Neural cell (in vitro differentiated cells): Measurements from ENCODE around the gene CEMIP. TPM values are rescaled to one million over a fixed set of nuclear protein-coding genes. Genes with fewer than 3 reads are reported as not detected.

Source experiments
- H2AFZ ChIP-seq: fragments of 200-600, 300-800 bp; sonication (generic), shearing (Covaris generic); 2 replicates; pipeline ENCODE4 v1.6.0; 2014; ENCODE audit warnings: low read depth, mild to moderate bottlenecking, antibody characterized with exemption, low read length, moderate library complexity
- H3F3A ChIP-seq: fragments of 200-600 bp; shearing (Covaris generic); 2 replicates; pipeline ENCODE4 v1.6.1; 2016; ENCODE audit warnings: mild to moderate bottlenecking, moderate library complexity, mixed read lengths, antibody characterized with exemption, low read length; ENCODE audit not compliant: insufficient read depth, poor library complexity, severe bottlenecking
- H3K27ac ChIP-seq: fragments of 200-600, 300-800 bp; sonication (generic), shearing (Covaris generic); 2 replicates; pipeline ENCODE4 v1.5.1; 2014; ENCODE audit warnings: mild to moderate bottlenecking, low read length, moderate library complexity
- H3K27me3 ChIP-seq: fragments of 300-800, 200-600 bp; sonication (generic), shearing (Covaris generic); 2 replicates; pipeline ENCODE4 v1.6.0; 2014; ENCODE audit warnings: mild to moderate bottlenecking, low read depth, low read length, moderate library complexity; ENCODE audit not compliant: insufficient read depth
- H3K36me3 ChIP-seq: fragments of 300-800, 200-600 bp; sonication (generic), shearing (Covaris generic); 2 replicates; pipeline ENCODE4 v1.5.1; 2014; ENCODE audit warnings: mild to moderate bottlenecking, antibody characterized with exemption, low read length, moderate library complexity; ENCODE audit not compliant: insufficient read depth
- H3K4me2 ChIP-seq: fragments of 300-800, 200-600 bp; sonication (generic), shearing (Covaris generic); 2 replicates; pipeline ENCODE4 v1.6.0; 2014; ENCODE audit warnings: mild to moderate bottlenecking, low read length
- H3K4me3 ChIP-seq: fragments of 300-800, 200-600 bp; sonication (generic), shearing (Covaris generic); 2 replicates; pipeline ENCODE4 v1.5.1; 2014; ENCODE audit warnings: mild to moderate bottlenecking, low read length, moderate library complexity
- H3K79me2 ChIP-seq: fragments of 200-600 bp; shearing (Covaris generic); replicated peaks from 2 replicates; pipeline ENCODE4 v1.6.0; 2014; ENCODE audit warnings: mild to moderate bottlenecking, low read length, moderate library complexity; ENCODE audit not compliant: insufficient read depth
- H3K9ac ChIP-seq: fragments of 300-800, 200-600 bp; sonication (generic), shearing (Covaris generic); 2 replicates; pipeline ENCODE4 v1.6.1; 2016; ENCODE audit warnings: mild to moderate bottlenecking, low read length, mixed read lengths
- H3K9me2 ChIP-seq: fragments of 200-600 bp; shearing (Covaris generic); 2 replicates; pipeline ENCODE4 v1.6.1; 2016; ENCODE audit warnings: mild to moderate bottlenecking, low read length, mixed read lengths; ENCODE audit not compliant: insufficient read depth
- H3K9me3 ChIP-seq: fragments of 200-600, 300-800 bp; sonication (generic), shearing (Covaris generic); 2 replicates; pipeline ENCODE4 v1.6.1; 2016; ENCODE audit warnings: mild to moderate bottlenecking, mixed run types, low read length, moderate library complexity, mixed read lengths
- H4K20me1 ChIP-seq: fragments of 200-600 bp; shearing (Covaris generic); 2 replicates; pipeline ENCODE4 v1.6.1; 2016; ENCODE audit warnings: mild to moderate bottlenecking, mixed run types; ENCODE audit not compliant: insufficient read depth
- CTCF ChIP-seq: fragments of 450-650 bp; IDR thresholded peaks from 2 replicates; pipeline ENCODE4 v1.5.1; 2014; ENCODE audit warnings: antibody characterized with exemption, mild to moderate bottlenecking, moderate library complexity; ENCODE audit not compliant: poor library complexity, severe bottlenecking
- EP300 ChIP-seq: fragments of 450-650 bp; conservative IDR thresholded peaks from 2 replicates; pipeline ENCODE4 v1.6.1; 2014; ENCODE audit warnings: antibody characterized with exemption, mild to moderate bottlenecking, moderate library complexity; ENCODE audit not compliant: poor library complexity, severe bottlenecking
- EZH2 ChIP-seq: fragments of 200-600, 300-800 bp; shearing (Covaris generic), sonication (generic); IDR thresholded peaks from 2 replicates; pipeline ENCODE4 v1.6.1; 2014; ENCODE audit warnings: antibody characterized with exemption, low read length, borderline replicate concordance, mild to moderate bottlenecking; ENCODE audit not compliant: insufficient read depth, poor library complexity, severe bottlenecking
- MXI1 ChIP-seq: fragments of 450-650 bp; conservative IDR thresholded peaks from 2 replicates; pipeline ENCODE4 v1.6.1; 2014; ENCODE audit warnings: antibody characterized with exemption, mild to moderate bottlenecking; ENCODE audit not compliant: poor library complexity, severe bottlenecking
- POLR2AphosphoS5 ChIP-seq: IDR thresholded peaks from 2 replicates; pipeline ENCODE4 v1.6.1; 2012
- RAD21 ChIP-seq: fragments of 450-650 bp; conservative IDR thresholded peaks from 2 replicates; pipeline ENCODE4 v1.6.1; 2014; ENCODE audit warnings: antibody characterized with exemption, mild to moderate bottlenecking, moderate library complexity
- REST ChIP-seq: IDR thresholded peaks from 2 replicates; pipeline ENCODE4 v1.6.1; 2012; ENCODE audit warnings: borderline replicate concordance
- SMC3 ChIP-seq: fragments of 450-650 bp; conservative IDR thresholded peaks from 2 replicates; pipeline ENCODE4 v1.6.1; 2014; ENCODE audit warnings: antibody characterized with exemption, mild to moderate bottlenecking, moderate library complexity; ENCODE audit not compliant: poor library complexity
- TAF1 ChIP-seq: IDR thresholded peaks from 2 replicates; pipeline ENCODE4 v1.6.1; 2012; ENCODE audit warnings: low read depth
- polyA plus RNA-seq: library from polyadenylated mRNA; depleted of rRNA; stranded (reverse); fragments of >200 nt; gene quantifications from 2 replicates; pipeline ENCODE4 v1.2.3, GENCODE V29; 2014

CEMIP gene
- polyA plus RNA-seq, 1 donor from 2014 or later: 0.04 TPM

- H4K20me1 ChIP-seq: no peaks in the 10 kb centered on the region
- peaks cover 3% of the 10 kb centered on the region for H3K36me3 ChIP-seq
- no peak overlapping the region for H3K27ac ChIP-seq
- H3F3A ChIP-seq: no peaks in the 10 kb centered on the region
- no peak for TF ChIP-seq MXI1
- TF ChIP-seq REST: no peak
- TF ChIP-seq CTCF: no peak
- no peak for TF ChIP-seq SMC3
- TF ChIP-seq EZH2: no peak
- no peak for TF ChIP-seq EP300
- TF ChIP-seq RAD21: no peak
- TF ChIP-seq TAF1: no peak
- TF ChIP-seq POLR2AphosphoS5: no peak
- no peaks in the 10 kb centered on the region for H3K27me3 ChIP-seq
- H2AFZ ChIP-seq: no peak overlapping the region
- H3K4me2 ChIP-seq: no peak overlapping the region
- H3K9me3 ChIP-seq: peaks cover 3% of the 10 kb centered on the region
- no peak overlapping the region for H3K4me3 ChIP-seq
- H3K79me2 ChIP-seq: peaks cover 7% of the 10 kb centered on the region
- no peaks in the 10 kb centered on the region for H3K9me2 ChIP-seq
- H3K9ac ChIP-seq: no peak overlapping the region
These were observed 28.6 kb upstream of the CEMIP start for GRCh38 chr15:80750575-80750974.

- no peak overlapping the region for H3K9ac ChIP-seq
- H3K27me3 ChIP-seq: no peaks in the 10 kb centered on the region
- no peak overlapping the region for H2AFZ ChIP-seq
- no peaks in the 10 kb centered on the region for H3K79me2 ChIP-seq
- no peaks in the 10 kb centered on the region for H3K9me3 ChIP-seq
- H3K9me2 ChIP-seq: no peaks in the 10 kb centered on the region
- H3K4me3 ChIP-seq: no peak overlapping the region
- peaks cover 3% of the 10 kb centered on the region for H3K36me3 ChIP-seq
- H3K27ac ChIP-seq: no peak overlapping the region
- H4K20me1 ChIP-seq: no peaks in the 10 kb centered on the region
- no peak overlapping the region for H3K4me2 ChIP-seq
- TF ChIP-seq EP300 (no peak), EZH2 (no peak), REST (no peak), SMC3 (no peak), POLR2AphosphoS5 (no peak), MXI1 (no peak), RAD21 (no peak), CTCF (no peak), TAF1 (no peak)
- H3F3A ChIP-seq: no peaks in the 10 kb centered on the region
These were observed 27.0 kb upstream of the CEMIP start for GRCh38 chr15:80752204-80752603.
